IMR-90 (cell line): Measurements from ENCODE around the gene PCSK5. TPM values are rescaled to one million over a fixed set of nuclear protein-coding genes. Genes with fewer than 3 reads are reported as not detected.

Experiments used
- ATAC-seq: fragments of 200-7000 bp; cut with Tn5 transposase; 2 replicates; pipeline ENCODE4 v1.9.1; 2020; ENCODE audit warnings: low read depth, mild to moderate bottlenecking, moderate library complexity
- BruUV-seq: library from RNA; stranded (reverse); fragments of 400-500 nt; replicated peaks from 2 replicates; lab custom pipeline; 2021; lab: Mats Ljungman, UMichigan
- CTCF ChIA-PET: fragments of 300-600 bp; formaldehyde crosslinking; extraction: SDS; loops from one replicate; lab custom pipeline; 2021; ENCODE audit warnings: antibody characterized with exemption; lab: Yijun Ruan, JAX
- POLR2A ChIA-PET: fragments of 300-600 bp; sonication (Branson Sonifier 250); formaldehyde crosslinking; loops from one replicate; lab custom pipeline; 2022; ENCODE audit warnings: antibody characterized with exemption; ENCODE audit not compliant: unreplicated experiment; lab: Charles Lee
- DNase-seq: peaks from one replicate; pipeline ENCODE4 v3.0.0; 2013
- H2AFZ ChIP-seq: replicated peaks from 2 replicates; pipeline ENCODE3; 2013; ENCODE audit warnings: low read length, mild to moderate bottlenecking; ENCODE audit not compliant: poor library complexity
- H2AK5ac ChIP-seq: 2 replicates; pipeline ENCODE4 v1.6.1; 2013; ENCODE audit warnings: low read depth, low read length, inconsistent platforms
- H2AK9ac ChIP-seq: replicated peaks from 2 replicates; pipeline ENCODE3; 2013; ENCODE audit warnings: mild to moderate bottlenecking, low read depth, low read length, moderate library complexity; ENCODE audit not compliant: poor library complexity
- H2BK120ac ChIP-seq: 2 replicates; pipeline ENCODE4 v1.6.1; 2013; ENCODE audit warnings: low read depth, low read length, inconsistent platforms
- H2BK15ac ChIP-seq: 3 replicates; pipeline ENCODE4 v1.6.1; 2013; ENCODE audit warnings: low read depth, low read length, inconsistent platforms
- H2BK20ac ChIP-seq: 2 replicates; pipeline ENCODE4 v1.6.1; 2013; ENCODE audit warnings: low read depth, mild to moderate bottlenecking, inconsistent platforms, low read length, moderate library complexity
- H2BK5ac ChIP-seq: 2 replicates; pipeline ENCODE4 v1.6.1; 2013; ENCODE audit warnings: mild to moderate bottlenecking, low read depth, low read length, inconsistent platforms; ENCODE audit not compliant: poor library complexity, severe bottlenecking
- H3K14ac ChIP-seq: replicated peaks from 2 replicates; pipeline ENCODE4 v1.6.1; 2013; ENCODE audit warnings: low read depth, low read length, inconsistent platforms
- H3K18ac ChIP-seq: 2 replicates; pipeline ENCODE4 v1.6.1; 2013; ENCODE audit warnings: low read depth, low read length, control low read depth
- H3K23ac ChIP-seq: 2 replicates; pipeline ENCODE4 v1.6.1; 2013; ENCODE audit warnings: low read depth, low read length, inconsistent platforms
- H3K27ac ChIP-seq: 2 replicates; pipeline ENCODE4 v1.5.1; 2013; ENCODE audit warnings: mild to moderate bottlenecking, control low read depth, low read length; ENCODE audit not compliant: insufficient read depth
- H3K27me3 ChIP-seq: 2 replicates; pipeline ENCODE4 v1.6.1; 2013; ENCODE audit warnings: low read length; ENCODE audit not compliant: control insufficient read depth, insufficient read depth
- H3K36me3 ChIP-seq: 2 replicates; pipeline ENCODE4 v1.6.1; 2013; ENCODE audit warnings: low read length, mixed read lengths; ENCODE audit not compliant: control insufficient read depth, insufficient read depth
- H3K4ac ChIP-seq: 2 replicates; pipeline ENCODE4 v1.6.1; 2013; ENCODE audit warnings: low read depth, low read length, inconsistent platforms
- H3K4me1 ChIP-seq: 2 replicates; pipeline ENCODE4 v1.6.1; 2013; ENCODE audit warnings: low read length, mixed read lengths; ENCODE audit not compliant: control insufficient read depth, insufficient read depth
- H3K4me2 ChIP-seq: 2 replicates; pipeline ENCODE4 v1.6.1; 2013; ENCODE audit warnings: low read depth, mild to moderate bottlenecking, control low read depth, low read length, moderate library complexity
- H3K4me3 ChIP-seq: 2 replicates; pipeline ENCODE4 v1.5.1; 2013; ENCODE audit warnings: low read depth, mild to moderate bottlenecking, control low read depth, low read length, moderate library complexity; ENCODE audit not compliant: insufficient read depth
- H3K56ac ChIP-seq: 2 replicates; pipeline ENCODE4 v1.6.1; 2013; ENCODE audit warnings: low read length, inconsistent platforms; ENCODE audit not compliant: insufficient read depth; ENCODE audit errors: extremely low read depth
- H3K79me1 ChIP-seq, 2 experiments: 2 replicates each; pipeline ENCODE4 v1.6.1; 2013; ENCODE audit warnings: low read length in 2 of 2, inconsistent platforms in 1 of 2, low read depth in 1 of 2
- H3K9ac ChIP-seq: 2 replicates; pipeline ENCODE4 v1.6.1; 2013; ENCODE audit warnings: low read depth, low read length, control low read depth
- H3K9me1 ChIP-seq: 2 replicates; pipeline ENCODE4 v1.6.1; 2013; ENCODE audit warnings: low read length, inconsistent platforms; ENCODE audit not compliant: insufficient read depth
- H3K9me3 ChIP-seq: 2 replicates; pipeline ENCODE4 v1.6.1; 2013; ENCODE audit warnings: low read length; ENCODE audit not compliant: control insufficient read depth, insufficient read depth
- H4K20me1 ChIP-seq: 2 replicates; pipeline ENCODE4 v1.6.1; 2013; ENCODE audit warnings: low read length, inconsistent platforms; ENCODE audit not compliant: insufficient read depth
- H4K5ac ChIP-seq: 2 replicates; pipeline ENCODE4 v1.6.1; 2013; ENCODE audit warnings: mild to moderate bottlenecking, low read depth, low read length, control low read depth
- H4K8ac ChIP-seq, 2 experiments: 2 replicates each; pipeline ENCODE4 v1.6.1; 2013; ENCODE audit warnings: low read depth in 2 of 2, low read length in 2 of 2, control low read depth in 1 of 2, inconsistent platforms in 1 of 2
- H4K91ac ChIP-seq: 2 replicates; pipeline ENCODE4 v1.6.1; 2013; ENCODE audit warnings: low read depth, low read length, inconsistent platforms; ENCODE audit not compliant: insufficient read depth
- BHLHE40 ChIP-seq: fragments of 150-350 bp; IDR thresholded peaks from 2 replicates; pipeline ENCODE4 v1.6.1; 2016; ENCODE audit warnings: mild to moderate bottlenecking, low read depth, low read length
- CEBPB ChIP-seq: IDR thresholded peaks from 2 replicates; pipeline ENCODE4 v1.6.1; 2012; ENCODE audit warnings: low read depth, low read length, improper control_type of control experiment
- CHD1 ChIP-seq: IDR thresholded peaks from 2 replicates; pipeline ENCODE4 v1.6.1; 2012; ENCODE audit warnings: low read depth, low read length, improper control_type of control experiment
- FOS ChIP-seq: fragments of 150-350 bp; IDR thresholded peaks from 2 replicates; pipeline ENCODE4 v1.6.1; 2016; ENCODE audit warnings: low read depth, low read length
- MAFK ChIP-seq: IDR thresholded peaks from 2 replicates; pipeline ENCODE4 v1.6.1; 2012; ENCODE audit warnings: low read depth, low read length, improper control_type of control experiment
- MAZ ChIP-seq: IDR thresholded peaks from 2 replicates; pipeline ENCODE4 v1.6.1; 2012; ENCODE audit warnings: low read depth, mild to moderate bottlenecking, low read length, improper control_type of control experiment, moderate library complexity, borderline replicate concordance
- MXI1 ChIP-seq: IDR thresholded peaks from 2 replicates; pipeline ENCODE4 v1.6.1; 2012; ENCODE audit warnings: low read depth, mild to moderate bottlenecking, low read length, moderate library complexity, borderline replicate concordance
- POLR2A ChIP-seq: IDR thresholded peaks from 2 replicates; pipeline ENCODE4 v1.6.1; 2012; ENCODE audit warnings: mild to moderate bottlenecking, low read depth, low read length
- RAD21 ChIP-seq: IDR thresholded peaks from 2 replicates; pipeline ENCODE4 v1.6.1; 2012; ENCODE audit warnings: low read length, improper control_type of control experiment
- RCOR1 ChIP-seq: IDR thresholded peaks from 2 replicates; pipeline ENCODE4 v1.6.1; 2012; ENCODE audit warnings: mild to moderate bottlenecking, low read length, improper control_type of control experiment; ENCODE audit not compliant: insufficient replicate concordance
- RFX5 ChIP-seq: IDR thresholded peaks from 2 replicates; pipeline ENCODE4 v1.8.0; 2012; ENCODE audit warnings: low read depth, mild to moderate bottlenecking, low read length, moderate library complexity
- SMC3 ChIP-seq: fragments of 150-350 bp; IDR thresholded peaks from 2 replicates; pipeline ENCODE4 v1.6.1; 2016; ENCODE audit warnings: low read depth, mild to moderate bottlenecking, antibody characterized with exemption, low read length, moderate library complexity
- WGBS, 2 experiments: methylation state at CpG; one replicate each; pipeline versions ENCODE4 v1.1.5 to v1.1.7; 2013; ENCODE audit warnings: missing lambda C conversion rate in 2 of 2; ENCODE audit not compliant: insufficient read length in 1 of 2; ENCODE audit errors: extremely low coverage in 2 of 2; 5-methylcytosine and 5-hydroxymethylcytosine counted together
- dilution Hi-C: fragments of 300-500 bp; cut with HindIII; formaldehyde crosslinking; loops from one replicate; pipeline ENCODE4 v1.14.3; 2018; ENCODE audit warnings: low sequenced_read_pairs; ENCODE audit not compliant: unreplicated experiment
- in situ Hi-C: fragments of 300-500 bp; cut with MboI; formaldehyde crosslinking; loops from 3 replicates; pipeline ENCODE4 v1.14.3; 2019; ENCODE audit warnings: low sequenced_read_pairs, inconsistent platforms, mixed read lengths
- intact Hi-C: fragments of 100-400 bp; cut with micrococcal nuclease; formaldehyde crosslinking; loops from 2 replicates; pipeline ENCODE4 v1.10.0; 2022
- polyA plus RNA-seq, 3 experiments: library from polyadenylated mRNA; depleted of rRNA; stranded (reverse); fragments of >200 nt; gene quantifications; 2 replicates each; pipeline ENCODE4 v1.2.3, GENCODE V29; 2012; ENCODE audit warnings: low replicate concordance in 1 of 3
- total RNA-seq: library from RNA; depleted of rRNA; stranded (reverse); fragments of >200 nt; gene quantifications from 2 replicates; pipeline ENCODE4 v1.2.3, GENCODE V29; 2012
- TF ChIP-seq, protein P1 (sequence below): conservative IDR thresholded peaks from 2 replicates; pipeline ENCODE4 v1.5.1; 2012; ENCODE audit warnings: mild to moderate bottlenecking, low read depth, low read length, improper control_type of control experiment
- TF ChIP-seq, protein P2 (sequence below): fragments of 150-350 bp; IDR thresholded peaks from 2 replicates; pipeline ENCODE4 v1.6.1; 2017; ENCODE audit warnings: mild to moderate bottlenecking, antibody characterized with exemption, low read length, low read depth
- TF ChIP-seq, protein P3 (sequence below): fragments of 150-350 bp; IDR thresholded peaks from 2 replicates; pipeline ENCODE4 v1.6.1; 2016; ENCODE audit warnings: low read depth, mild to moderate bottlenecking, low read length, moderate library complexity, borderline replicate concordance

The PCSK5 gene
- total and polyA plus RNA-seq, 2 of the 4 experiments (the other 2 are of a cell fraction), result 1.5 to 3.0 TPM

DNA sequence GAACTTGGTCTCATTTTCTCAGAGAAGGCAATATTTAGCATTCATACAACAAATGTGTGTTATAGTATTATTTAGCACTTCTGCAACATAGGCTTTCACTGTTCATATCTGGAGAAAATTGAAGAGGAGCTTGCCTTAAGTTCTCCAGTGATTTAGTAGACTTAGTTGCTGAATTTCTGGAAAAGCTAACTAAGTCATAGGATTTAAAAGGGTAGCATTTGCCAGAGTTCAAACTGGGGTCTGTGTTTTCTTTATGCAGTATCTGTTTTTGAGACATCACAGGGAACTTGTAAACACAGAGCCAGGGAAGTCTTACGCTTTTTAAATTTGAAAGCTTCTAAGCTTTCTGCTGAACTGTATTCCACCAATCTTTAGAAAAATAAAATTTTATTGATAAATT lies 8.7 kb upstream of the PCSK5 start:
- no peak overlapping the region for H4K8ac ChIP-seq
- ChIA-PET POLR2A (no interaction called here), CTCF (no interaction called here)
- no peaks in the 10 kb centered on the region for H3K36me3 ChIP-seq
- no TSS peak for BruUV-seq
- in situ Hi-C loops, result loop anchor here (10.0 to 25.0 kb wide), 2 partner anchors 413 to 831 kb away; no protein-coding TSS in a partner anchor
- H3K9me3 ChIP-seq, result no peaks in the 10 kb centered on the region
- H2BK120ac ChIP-seq, result no peak overlapping the region
- H2BK15ac ChIP-seq, result no peak overlapping the region
- no peaks in the 10 kb centered on the region for H4K20me1 ChIP-seq
- H3K4ac ChIP-seq, result no peak overlapping the region
- no peak overlapping the region for H4K91ac ChIP-seq
- H3K23ac ChIP-seq, result no peak overlapping the region
- no peak overlapping the region for H2AFZ ChIP-seq
- ATAC-seq (no peak), DNase-seq (no peak)
- intact Hi-C loops, result no loop called here
- no CpG with 5 or more reads among the region's 1 CpG for WGBS, 2 experiments
- no peak overlapping the region for H3K27ac ChIP-seq
- H3K14ac ChIP-seq, result no peak overlapping the region
- no peak for TF ChIP-seq RAD21
- TF ChIP-seq, protein P1, sequence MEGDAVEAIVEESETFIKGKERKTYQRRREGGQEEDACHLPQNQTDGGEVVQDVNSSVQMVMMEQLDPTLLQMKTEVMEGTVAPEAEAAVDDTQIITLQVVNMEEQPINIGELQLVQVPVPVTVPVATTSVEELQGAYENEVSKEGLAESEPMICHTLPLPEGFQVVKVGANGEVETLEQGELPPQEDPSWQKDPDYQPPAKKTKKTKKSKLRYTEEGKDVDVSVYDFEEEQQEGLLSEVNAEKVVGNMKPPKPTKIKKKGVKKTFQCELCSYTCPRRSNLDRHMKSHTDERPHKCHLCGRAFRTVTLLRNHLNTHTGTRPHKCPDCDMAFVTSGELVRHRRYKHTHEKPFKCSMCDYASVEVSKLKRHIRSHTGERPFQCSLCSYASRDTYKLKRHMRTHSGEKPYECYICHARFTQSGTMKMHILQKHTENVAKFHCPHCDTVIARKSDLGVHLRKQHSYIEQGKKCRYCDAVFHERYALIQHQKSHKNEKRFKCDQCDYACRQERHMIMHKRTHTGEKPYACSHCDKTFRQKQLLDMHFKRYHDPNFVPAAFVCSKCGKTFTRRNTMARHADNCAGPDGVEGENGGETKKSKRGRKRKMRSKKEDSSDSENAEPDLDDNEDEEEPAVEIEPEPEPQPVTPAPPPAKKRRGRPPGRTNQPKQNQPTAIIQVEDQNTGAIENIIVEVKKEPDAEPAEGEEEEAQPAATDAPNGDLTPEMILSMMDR, result no peak
- no peak for TF ChIP-seq CEBPB
- no peak for TF ChIP-seq POLR2A
- TF ChIP-seq CHD1, result no peak
- TF ChIP-seq RFX5, result no peak
- TF ChIP-seq MXI1, result no peak
- no peak for TF ChIP-seq BHLHE40
- no peak for TF ChIP-seq RCOR1
- no peak for TF ChIP-seq FOS
- TF ChIP-seq MAZ, result no peak
- no peak for TF ChIP-seq MAFK
- TF ChIP-seq, protein P2, sequence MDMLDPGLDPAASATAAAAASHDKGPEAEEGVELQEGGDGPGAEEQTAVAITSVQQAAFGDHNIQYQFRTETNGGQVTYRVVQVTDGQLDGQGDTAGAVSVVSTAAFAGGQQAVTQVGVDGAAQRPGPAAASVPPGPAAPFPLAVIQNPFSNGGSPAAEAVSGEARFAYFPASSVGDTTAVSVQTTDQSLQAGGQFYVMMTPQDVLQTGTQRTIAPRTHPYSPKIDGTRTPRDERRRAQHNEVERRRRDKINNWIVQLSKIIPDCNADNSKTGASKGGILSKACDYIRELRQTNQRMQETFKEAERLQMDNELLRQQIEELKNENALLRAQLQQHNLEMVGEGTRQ, result no peak
- TF ChIP-seq, protein P3, sequence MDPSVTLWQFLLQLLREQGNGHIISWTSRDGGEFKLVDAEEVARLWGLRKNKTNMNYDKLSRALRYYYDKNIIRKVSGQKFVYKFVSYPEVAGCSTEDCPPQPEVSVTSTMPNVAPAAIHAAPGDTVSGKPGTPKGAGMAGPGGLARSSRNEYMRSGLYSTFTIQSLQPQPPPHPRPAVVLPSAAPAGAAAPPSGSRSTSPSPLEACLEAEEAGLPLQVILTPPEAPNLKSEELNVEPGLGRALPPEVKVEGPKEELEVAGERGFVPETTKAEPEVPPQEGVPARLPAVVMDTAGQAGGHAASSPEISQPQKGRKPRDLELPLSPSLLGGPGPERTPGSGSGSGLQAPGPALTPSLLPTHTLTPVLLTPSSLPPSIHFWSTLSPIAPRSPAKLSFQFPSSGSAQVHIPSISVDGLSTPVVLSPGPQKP, result no peak
- no peak for TF ChIP-seq SMC3
- H3K4me2 ChIP-seq, result no peak overlapping the region
- no peak overlapping the region for H3K9ac ChIP-seq
- no peak overlapping the region for H3K18ac ChIP-seq
- H3K9me1 ChIP-seq, result no peaks in the 10 kb centered on the region
- H2AK5ac ChIP-seq, result no peak overlapping the region
- no peak overlapping the region for H2AK9ac ChIP-seq
- no peak overlapping the region for H2BK5ac ChIP-seq
- no peak overlapping the region for H2BK20ac ChIP-seq
- H4K5ac ChIP-seq, result no peak overlapping the region
- dilution Hi-C loops, result no loop called here
- H3K4me3 ChIP-seq, result no peak overlapping the region
- H3K27me3 ChIP-seq, result no peaks in the 10 kb centered on the region
- no peaks in the 10 kb centered on the region for H3K4me1 ChIP-seq
- H3K56ac ChIP-seq, result no peak overlapping the region
- H3K79me1 ChIP-seq, result no peaks in the 10 kb centered on the region
